Common myeloid progenitor, CD34-positive (primary cell): ENCODE results near the gene IL6ST.
"Not testable (repeated sequence)": the region's sequence is repeated elsewhere in the genome, so short reads cannot be mapped to it uniquely, and the experiment has no call there.

Source experiments
- CTCF ChIA-PET: fragments of 350-600 bp; sonication (Branson Sonifier 250); formaldehyde crosslinking; loops from one replicate; lab custom pipeline; 2021; ENCODE audit warnings: antibody characterized with exemption; lab: Charles Lee
- POLR2A ChIA-PET: fragments of 350-600 bp; sonication (Branson Sonifier 250); formaldehyde crosslinking; loops from one replicate; lab custom pipeline; 2021; ENCODE audit warnings: antibody characterized with exemption; lab: Charles Lee
- DNase-seq, 3 donors: peaks; one replicate each; pipeline versions ENCODE4 v3.0.0 to v3.0.0-alpha.2; 2013
- H3K27ac ChIP-seq, 2 experiments: 1 replicate in 1 of 2; 2 replicates in 1 of 2; pipeline ENCODE4 v1.7.0; 2013; ENCODE audit warnings: inconsistent platforms in 2 of 2, low read length in 2 of 2, mild to moderate bottlenecking in 2 of 2, low read depth in 1 of 2, moderate library complexity in 1 of 2; ENCODE audit not compliant: severe bottlenecking in 2 of 2, insufficient read depth in 1 of 2, poor library complexity in 1 of 2
- H3K27me3 ChIP-seq, 5 experiments: replicated peaks in 2 of 5; 1 replicate in 3 of 5; 2 replicates in 2 of 5; pipeline versions ENCODE4 v1.6.1 to v1.7.0; 2013; ENCODE audit warnings: low read length in 4 of 5, mild to moderate bottlenecking in 2 of 5, moderate library complexity in 2 of 5, inconsistent platforms in 1 of 5; ENCODE audit not compliant: insufficient read depth in 5 of 5, control insufficient read depth in 4 of 5
- H3K36me3 ChIP-seq, 4 experiments: 1 replicate in 2 of 4; 2 replicates in 2 of 4; pipeline versions ENCODE4 v1.6.1 to v1.7.0; 2013; ENCODE audit warnings: low read length in 3 of 4, control low read depth in 1 of 4, mild to moderate bottlenecking in 1 of 4; ENCODE audit not compliant: control insufficient read depth in 4 of 4, insufficient read depth in 4 of 4
- H3K4me1 ChIP-seq, 4 experiments: 1 replicate in 3 of 4; 2 replicates in 1 of 4; pipeline versions ENCODE4 v1.6.1 to v1.7.1; 2013; ENCODE audit warnings: low read length in 3 of 4, mild to moderate bottlenecking in 3 of 4, control low read depth in 1 of 4, inconsistent platforms in 1 of 4, moderate library complexity in 1 of 4; ENCODE audit not compliant: control insufficient read depth in 4 of 4, insufficient read depth in 4 of 4; ENCODE audit errors: control extremely low read depth in 1 of 4
- H3K4me3 ChIP-seq, 7 experiments: 1 replicate in 4 of 7; 2 replicates in 3 of 7; pipeline versions ENCODE4 v1.5.1 to v1.7.0; 2013; ENCODE audit warnings: mild to moderate bottlenecking in 7 of 7, low read length in 6 of 7, moderate library complexity in 6 of 7, inconsistent platforms in 2 of 7, low read depth in 2 of 7, control low read depth in 1 of 7; ENCODE audit not compliant: insufficient read depth in 4 of 7, control insufficient read depth in 1 of 7; ENCODE audit errors: extremely low read depth in 1 of 7
- H3K9me3 ChIP-seq, 5 experiments: 1 replicate in 4 of 5; 2 replicates in 1 of 5; pipeline versions ENCODE4 v1.6.1 to v1.7.1; 2013; ENCODE audit warnings: low read length in 4 of 5, mild to moderate bottlenecking in 2 of 5, inconsistent platforms in 1 of 5, low read depth in 1 of 5, moderate library complexity in 1 of 5; ENCODE audit not compliant: control insufficient read depth in 4 of 5, insufficient read depth in 2 of 5; ENCODE audit errors: control extremely low read depth in 1 of 5
- WGBS: methylation state at CpG from one replicate; pipeline ENCODE4 v1.1.5; 2013; ENCODE audit not compliant: insufficient coverage; 5-methylcytosine and 5-hydroxymethylcytosine counted together

Gene IL6ST

DNA sequence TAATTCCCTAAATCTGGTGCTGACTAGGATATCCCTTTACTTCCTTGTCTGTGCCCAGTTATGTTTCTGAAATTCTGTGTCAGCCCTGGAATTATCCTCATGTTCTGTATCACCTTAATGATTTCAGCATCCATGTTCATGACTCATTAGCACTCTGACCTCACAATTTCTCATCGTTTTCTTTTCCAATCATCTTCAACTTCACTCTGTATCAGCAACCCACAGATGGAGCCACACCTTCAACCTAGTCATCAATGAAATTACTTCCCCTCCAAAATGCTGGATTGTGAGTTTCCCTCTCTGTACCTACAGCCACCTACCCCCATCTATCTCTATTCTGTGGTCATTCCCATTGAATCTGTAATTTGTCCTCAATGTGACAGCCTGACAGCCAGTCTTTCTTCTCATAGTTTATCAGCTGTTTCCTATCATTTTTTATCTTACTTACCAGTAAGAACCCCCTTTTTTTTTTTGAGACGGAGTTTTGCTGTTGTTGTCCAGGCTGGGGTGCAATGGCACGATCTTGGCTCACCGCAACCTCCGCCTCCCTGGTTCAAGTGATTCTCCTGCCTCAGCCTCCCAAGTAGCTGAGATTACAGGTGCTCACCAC is 3.1 kb upstream of the IL6ST start:
- Histone ChIP-seq H3K4me1 (peaks cover 5 to 21% (median 12%) of the 10 kb centered on the region in 4 experiments), H3K4me3 (no peak overlapping the region), H3K27me3 (no peaks in the 10 kb centered on the region), H3K27ac (no peak overlapping the region), H3K36me3 (no peaks in the 10 kb centered on the region), H3K9me3 (peaks cover 0 to 5% (median 0%) of the 10 kb centered on the region in 5 experiments)
- 79% methylated on average over 4 of the region's 5 CpGs for whole genome bisulfite sequencing
- POLR2A ChIA-PET: interaction anchor here (0.6 kb wide), 1 partner anchor 109 kb away, joined by 3 read pairs; no protein-coding TSS in a partner anchor
- DNase-seq: peak; percentile 30 to 67 (median 55)
- CTCF ChIA-PET: interaction anchor here (0.5 kb wide), 1 partner anchor 23 kb away, joined by 4 read pairs; no protein-coding TSS in a partner anchor

DNA sequence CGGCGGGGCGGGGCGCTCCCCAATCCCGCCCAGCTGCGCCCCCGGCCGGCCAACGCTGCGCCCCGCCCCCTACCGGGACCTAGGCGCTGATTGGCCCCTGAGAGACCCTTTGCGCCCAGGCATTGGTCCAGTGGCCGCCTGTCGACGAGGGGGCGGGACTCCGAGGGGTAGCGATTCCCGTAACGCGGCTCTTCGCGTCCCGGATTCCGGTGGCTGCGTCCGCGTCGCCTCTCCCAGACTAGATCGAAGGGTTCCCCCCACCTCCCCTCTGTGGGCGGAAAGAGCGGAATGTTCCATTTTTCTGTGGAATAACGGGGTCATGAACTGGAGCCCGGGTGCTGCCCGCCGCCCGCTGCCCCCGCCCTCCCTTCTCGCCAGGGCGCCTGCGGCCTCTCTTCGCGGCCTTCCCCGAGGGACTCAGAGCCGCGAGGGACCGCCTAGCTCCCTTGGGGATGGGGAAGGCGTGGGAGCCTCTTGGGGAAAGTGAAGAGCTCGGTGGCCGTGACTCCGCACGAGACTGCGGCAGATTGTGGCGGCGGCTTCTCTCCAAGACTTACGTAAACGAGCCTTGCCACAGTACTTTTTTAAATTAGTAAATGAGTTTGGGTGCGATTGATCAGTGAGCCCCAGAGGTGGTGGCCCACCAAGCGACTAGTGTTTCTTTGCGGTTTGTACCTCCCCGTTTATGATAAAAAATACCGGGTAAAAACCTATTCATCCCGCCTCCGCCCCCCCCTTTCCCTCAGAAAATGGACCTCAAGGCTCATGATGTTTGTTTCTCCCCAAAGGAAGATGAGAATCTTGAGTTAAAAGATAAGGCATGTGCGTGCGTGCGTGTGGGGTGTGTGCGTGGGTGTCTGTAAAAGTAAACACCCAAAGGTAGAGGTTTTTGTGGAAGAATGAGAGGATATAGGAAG is 493 bp upstream of the IL6ST start:
- peaks cover 10 to 34% (median 24%) of the 10 kb centered on the region in 4 experiments for H3K4me1 ChIP-seq
- H3K4me3 ChIP-seq: peak overlapping the region; percentile 66 to 98 (median 97)
- no peaks in the 10 kb centered on the region for H3K9me3 ChIP-seq
- no peaks in the 10 kb centered on the region for H3K36me3 ChIP-seq
- H3K27ac ChIP-seq: peak overlapping the region; percentile 86 to 94
- ChIA-PET CTCF (interaction anchor here (0.8 to 1.8 kb wide), 5 partner anchors 10 to 206 kb away, joined by 3 to 5 read pairs (median 4); no protein-coding TSS in a partner anchor), POLR2A (interaction anchor here (1.2 kb wide), 1 partner anchor 13 kb away, joined by 4 read pairs; no protein-coding TSS in a partner anchor)
- H3K27me3 ChIP-seq: no peaks in the 10 kb centered on the region
- DNase-seq: peak; percentile 94 to 95 (median 95)
- 0% methylated on average over 30 of the region's 70 CpGs for WGBS

DNA sequence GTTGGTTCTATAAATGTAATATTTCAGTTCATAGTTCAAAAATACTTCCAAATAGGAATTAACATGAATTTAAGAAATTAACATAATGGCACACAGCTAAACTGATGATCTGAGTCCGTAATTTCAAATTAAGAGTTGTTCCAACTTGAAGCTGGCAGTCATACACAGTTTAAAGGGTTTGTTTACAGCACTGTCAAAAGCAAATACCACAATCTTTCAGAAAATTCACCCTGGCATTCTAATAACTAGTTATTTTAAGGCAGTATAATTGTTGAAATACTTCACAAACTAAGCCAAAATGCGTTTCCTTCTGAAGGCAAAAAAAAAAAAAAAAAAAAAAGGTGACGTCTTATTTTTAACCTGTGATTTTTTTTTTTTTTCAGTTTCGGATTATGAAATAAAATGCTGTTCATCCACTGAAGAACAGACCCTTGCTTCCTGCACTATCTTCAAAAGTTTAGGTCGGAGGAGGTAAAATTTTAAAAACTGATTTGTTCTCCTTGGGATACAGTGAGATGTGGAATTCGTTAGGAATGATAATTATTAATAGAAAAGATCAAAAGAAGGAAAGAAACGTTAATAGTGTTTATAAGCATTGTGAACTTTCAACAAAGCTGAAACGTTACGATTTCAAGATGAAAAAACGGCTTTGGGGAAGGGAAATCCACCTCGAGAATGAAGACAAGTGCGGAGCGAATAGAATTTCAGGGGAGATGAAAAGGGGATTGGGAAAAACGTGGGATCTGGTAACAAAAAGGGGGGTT is 850 bp downstream of the IL6ST start:
- Histone ChIP-seq H3K9me3 (no peaks in the 10 kb centered on the region), H3K4me3 (peak overlapping the region; percentile 66 to 98 (median 97)), H3K27ac (peak overlapping the region; percentile 86 to 94), H3K4me1 (peaks cover 10 to 34% (median 26%) of the 10 kb centered on the region in 4 experiments), H3K36me3 (no peaks in the 10 kb centered on the region), H3K27me3 (no peaks in the 10 kb centered on the region)
- CTCF ChIA-PET: interaction anchor here (1.8 kb wide), 1 partner anchor 207 kb away, joined by 5 read pairs; no protein-coding TSS in a partner anchor
- WGBS: 0% methylated on average over 9 of the region's 14 CpGs
- POLR2A ChIA-PET: interaction anchor here (1.2 kb wide), 1 partner anchor 14 kb away, joined by 4 read pairs; no protein-coding TSS in a partner anchor
- peak; percentile 29 to 65 (median 63) for DNase-seq

DNA sequence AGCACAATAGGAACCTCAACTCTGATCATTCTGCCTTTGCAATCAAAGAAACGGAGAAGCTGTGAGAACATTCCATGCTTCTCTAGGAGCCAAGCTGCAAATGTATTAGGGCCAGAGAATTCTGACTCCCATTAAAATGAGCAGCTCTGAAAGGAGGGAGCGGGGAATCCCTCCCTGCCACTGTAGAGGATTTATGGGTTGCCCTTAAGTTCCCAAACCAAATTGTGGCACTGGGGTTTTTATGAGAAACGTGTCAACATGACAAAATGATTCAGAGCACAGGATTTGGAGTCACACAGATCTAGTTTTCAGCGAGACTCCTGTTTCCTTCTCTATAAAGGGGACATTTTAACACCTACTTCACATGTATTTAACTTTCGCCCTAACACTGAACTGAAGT is 1.8 kb downstream of the IL6ST start:
- Histone ChIP-seq H3K4me1 (peaks cover 10 to 34% (median 26%) of the 10 kb centered on the region in 4 experiments), H3K4me3 (peak overlapping the region in 4 of 7 experiments; percentile 89 to 98 (median 98)), H3K36me3 (no peaks in the 10 kb centered on the region), H3K27ac (peak overlapping the region in 1 of 2 experiments; percentile 94), H3K27me3 (no peaks in the 10 kb centered on the region), H3K9me3 (no peaks in the 10 kb centered on the region)
- DNase-seq: no peak
- WGBS: 38% methylated on average over 2 of the region's 5 CpGs
- CTCF ChIA-PET: interaction anchor here (1.0 to 2.8 kb wide), 2 partner anchors 9 to 10 kb away, joined by 3 to 8 read pairs; no protein-coding TSS in a partner anchor
- POLR2A ChIA-PET: no interaction called here

DNA sequence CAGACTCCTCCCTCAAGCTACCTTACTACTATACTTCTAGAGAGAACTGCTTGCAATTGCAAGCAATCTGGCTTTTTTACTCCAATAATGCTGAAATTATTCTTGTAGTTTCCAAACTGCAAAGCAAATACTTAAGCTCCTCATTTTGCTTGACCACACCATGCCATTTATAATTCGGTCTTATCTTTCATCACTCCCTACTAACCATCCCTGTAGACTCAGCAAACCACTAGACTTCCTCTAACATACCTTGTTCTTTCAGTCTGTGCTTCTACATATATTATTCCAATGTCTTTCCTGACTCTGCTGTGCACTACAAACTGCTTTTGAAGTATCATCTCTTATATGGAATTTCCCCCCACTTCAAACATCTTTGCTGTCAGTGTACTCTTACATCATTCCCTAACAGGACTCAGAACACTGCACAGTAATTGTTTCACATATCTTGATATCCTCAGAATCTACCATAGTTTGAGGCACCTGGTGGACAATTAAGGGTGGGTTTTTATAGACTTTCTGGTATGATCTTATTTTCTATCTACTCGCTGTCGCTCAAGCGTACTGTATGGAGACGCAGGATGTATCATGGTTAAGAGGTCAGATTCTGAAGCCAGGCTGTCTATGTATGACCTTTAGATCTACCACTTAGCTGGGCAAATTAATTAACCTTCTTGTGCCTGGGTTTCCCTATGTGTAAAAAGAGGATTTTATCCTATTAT is 2.8 kb downstream of the IL6ST start:
- H3K36me3 ChIP-seq: peaks cover 0 to 2% (median 0%) of the 10 kb centered on the region in 4 experiments
- H3K4me1 ChIP-seq: peaks cover 10 to 34% (median 26%) of the 10 kb centered on the region in 4 experiments
- ChIA-PET POLR2A (no interaction called here), CTCF (interaction anchor here (0.6 to 2.8 kb wide), 7 partner anchors 9 to 846 kb away, joined by 3 to 8 read pairs (median 3); no protein-coding TSS in a partner anchor)
- no peak overlapping the region for H3K27ac ChIP-seq
- no peaks in the 10 kb centered on the region for H3K27me3 ChIP-seq
- WGBS: 67% methylated on average over 3 of the region's 5 CpGs
- DNase-seq: peak in 1 of 3 donors; percentile 29
- H3K9me3 ChIP-seq: peaks cover 0 to under 1% (median 0%) of the 10 kb centered on the region in 5 experiments
- H3K4me3 ChIP-seq: peak overlapping the region in 1 of 7 experiments; percentile 38

DNA sequence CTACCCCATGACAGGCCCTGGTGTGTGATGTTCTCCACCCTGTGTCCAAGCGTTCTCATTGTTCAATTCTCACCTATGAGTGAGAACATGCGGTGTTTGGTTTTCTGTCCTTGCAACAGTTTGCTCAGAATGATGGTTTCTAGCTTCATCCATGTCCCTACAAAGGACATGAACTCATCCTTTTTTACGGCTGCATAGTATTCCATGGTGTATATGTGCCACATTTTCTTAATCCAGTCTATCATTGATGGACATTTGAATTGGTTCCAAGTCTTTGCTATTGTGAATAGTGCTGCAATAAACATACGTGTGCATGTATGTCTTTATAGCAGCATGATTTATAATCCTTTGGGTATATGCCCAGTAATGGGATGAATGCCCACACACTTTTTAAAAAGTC is 3.9 kb downstream of the IL6ST start:
- DNase-seq, H3K36me3 ChIP-seq, H3K27ac ChIP-seq, H3K27me3 ChIP-seq, H3K9me3 ChIP-seq, POLR2A ChIA-PET, H3K4me3 ChIP-seq: not testable (repeated sequence)
- WGBS: no CpG with 5 or more reads among the region's 4 CpGs
- H3K4me1 ChIP-seq: peaks cover 10 to 30% (median 23%) of the 10 kb centered on the region in 4 experiments
- CTCF ChIA-PET: interaction anchor here (1.0 to 2.8 kb wide), 5 partner anchors 10 to 847 kb away, joined by 3 to 8 read pairs (median 3); no protein-coding TSS in a partner anchor
